H1 (cell line): Measurements from ENCODE around the gene KRTAP24-1. TPM values are rescaled to one million over a fixed set of nuclear protein-coding genes. Genes with fewer than 3 reads are reported as not detected.

ENCODE experiments used
- CTCF ChIA-PET: fragments of 300-600 bp; sonication (Branson Sonifier 250); formaldehyde crosslinking; loops from one replicate; lab custom pipeline; 2021; ENCODE audit not compliant: partially characterized antibody; lab: Charles Lee
- POLR2A ChIA-PET: fragments of 300-600 bp; sonication (Branson Sonifier 250); formaldehyde crosslinking; loops from one replicate; lab custom pipeline; 2021; ENCODE audit warnings: inconsistent platforms; ENCODE audit not compliant: partially characterized antibody; lab: Charles Lee
- DNase-seq, 2 experiments: peaks; one replicate each; pipeline versions ENCODE4 v3.0.0 to v3.0.0-alpha.2; 2010 to 2022; ENCODE audit warnings: low spot score in 2 of 2, low read depth in 1 of 2, mixed read lengths in 1 of 2
- FAIRE-seq: peaks from 2 replicates; lab custom pipeline; 2011; peaks lifted over from hg19 to GRCh38; lab: Jason Lieb, UNC
- H2AFZ ChIP-seq: 2 replicates; pipeline ENCODE4 v1.8.1; 2012; ENCODE audit warnings: low read length, inconsistent platforms
- H2AK5ac ChIP-seq: 2 replicates; pipeline ENCODE4 v1.6.1; 2013; ENCODE audit warnings: low read depth, low read length
- H2BK120ac ChIP-seq: replicated peaks from 2 replicates; pipeline ENCODE3; 2013; ENCODE audit warnings: low read depth, low read length, inconsistent platforms
- H2BK12ac ChIP-seq: 2 replicates; pipeline ENCODE4 v1.6.1; 2013; ENCODE audit warnings: low read depth, low read length
- H2BK15ac ChIP-seq: 2 replicates; pipeline ENCODE4 v1.6.1; 2013; ENCODE audit warnings: low read length
- H2BK20ac ChIP-seq: 2 replicates; pipeline ENCODE4 v1.6.1; 2013; ENCODE audit warnings: low read length
- H2BK5ac ChIP-seq: 2 replicates; pipeline ENCODE4 v1.6.1; 2013; ENCODE audit warnings: low read depth, low read length
- H3K14ac ChIP-seq: 2 replicates; pipeline ENCODE4 v1.6.1; 2013; ENCODE audit warnings: inconsistent platforms; ENCODE audit not compliant: insufficient read length
- H3K18ac ChIP-seq: 2 replicates; pipeline ENCODE4 v1.6.1; 2013; ENCODE audit warnings: low read length; ENCODE audit errors: extremely low read depth
- H3K23ac ChIP-seq: 2 replicates; pipeline ENCODE4 v1.6.1; 2013; ENCODE audit warnings: inconsistent platforms; ENCODE audit not compliant: insufficient read length
- H3K23me2 ChIP-seq: 2 replicates; pipeline ENCODE4 v1.6.1; 2013; ENCODE audit warnings: low read depth, low read length
- H3K27ac ChIP-seq: 2 replicates; pipeline ENCODE4 v1.6.1; 2011; ENCODE audit warnings: low read depth, low read length, inconsistent platforms
- H3K27me3 ChIP-seq, 4 experiments: replicated peaks in 1 of 4; 1 replicate in 1 of 4; 2 replicates in 3 of 4; pipeline versions ENCODE4 v1.6.1 to v1.8.1; 2011 to 2013; ENCODE audit warnings: low read length in 3 of 4, mild to moderate bottlenecking in 3 of 4, inconsistent platforms in 2 of 4, mixed read lengths in 2 of 4, moderate library complexity in 1 of 4; ENCODE audit not compliant: control insufficient read depth in 3 of 4, insufficient read depth in 3 of 4; ENCODE audit errors: extremely low read depth in 1 of 4
- H3K36me3 ChIP-seq, 4 experiments: 2 replicates each; pipeline versions ENCODE4 v1.6.1 to v1.8.1; 2011 to 2013; ENCODE audit warnings: mild to moderate bottlenecking in 4 of 4, low read length in 3 of 4, moderate library complexity in 2 of 4, control low read depth in 1 of 4, inconsistent platforms in 1 of 4; ENCODE audit not compliant: insufficient read depth in 4 of 4, control insufficient read depth in 2 of 4
- H3K4ac ChIP-seq: replicated peaks from 2 replicates; pipeline ENCODE3; 2013; ENCODE audit warnings: low read length, low read depth, mixed read lengths, inconsistent platforms; ENCODE audit not compliant: insufficient read length
- H3K4me1 ChIP-seq, 4 experiments: replicated peaks in 1 of 4; 1 replicate in 1 of 4; 2 replicates in 3 of 4; pipeline versions ENCODE4 v1.6.1 to v1.8.1; 2011 to 2013; ENCODE audit warnings: low read length in 3 of 4, inconsistent platforms in 2 of 4, mixed read lengths in 1 of 4; ENCODE audit not compliant: insufficient read depth in 4 of 4, control insufficient read depth in 3 of 4
- H3K4me2 ChIP-seq, 2 experiments: 2 replicates each; pipeline versions ENCODE4 v1.6.1 to v1.8.1; 2011 to 2013; ENCODE audit warnings: low read depth in 2 of 2, low read length in 2 of 2, control low read depth in 1 of 2, inconsistent platforms in 1 of 2, mild to moderate bottlenecking in 1 of 2; ENCODE audit not compliant: insufficient read depth in 1 of 2
- H3K4me3 ChIP-seq, 4 experiments: fragments of 200-600, 300-600 bp in 1 of 4; sonication (generic), shearing (Covaris generic), sonication (Bioruptor Twin) in 1 of 4; 2 replicates each; pipeline versions ENCODE4 v1.5.1 to v1.8.1; 2011 to 2016; ENCODE audit warnings: low read length in 4 of 4, low read depth in 3 of 4, control low read depth in 2 of 4, inconsistent platforms in 2 of 4, mild to moderate bottlenecking in 2 of 4, mixed read lengths in 1 of 4, moderate library complexity in 1 of 4; ENCODE audit not compliant: insufficient read depth in 2 of 4; ENCODE audit errors: extremely low read depth in 1 of 4
- H3K56ac ChIP-seq: replicated peaks from 2 replicates; pipeline ENCODE3; 2013; ENCODE audit warnings: low read depth, mild to moderate bottlenecking, mixed read lengths, low read length, inconsistent platforms; ENCODE audit not compliant: insufficient read length
- H3K79me1 ChIP-seq: 2 replicates; pipeline ENCODE4 v1.6.1; 2013; ENCODE audit warnings: low read depth, low read length, control low read depth
- H3K79me2 ChIP-seq, 2 experiments: 2 replicates each; pipeline versions ENCODE4 v1.6.1 to v1.8.1; 2012 to 2013; ENCODE audit warnings: low read length in 2 of 2, mild to moderate bottlenecking in 2 of 2, inconsistent platforms in 1 of 2; ENCODE audit not compliant: insufficient read depth in 2 of 2, control insufficient read depth in 1 of 2
- H3K9ac ChIP-seq, 4 experiments: replicated peaks in 1 of 4; 1 replicate in 1 of 4; 2 replicates in 3 of 4; pipeline versions ENCODE4 v1.6.1 to v1.8.1; 2011 to 2013; ENCODE audit warnings: low read depth in 3 of 4, low read length in 3 of 4, control low read depth in 2 of 4, mild to moderate bottlenecking in 2 of 4, moderate library complexity in 2 of 4, inconsistent platforms in 1 of 4; ENCODE audit errors: extremely low read depth in 1 of 4
- H3K9me3 ChIP-seq, 2 experiments: 2 replicates each; pipeline versions ENCODE4 v1.6.1 to v1.8.1; 2012 to 2013; ENCODE audit warnings: mild to moderate bottlenecking in 2 of 2, moderate library complexity in 2 of 2, control low read depth in 1 of 2, inconsistent platforms in 1 of 2, low read depth in 1 of 2, low read length in 1 of 2, mixed read lengths in 1 of 2; ENCODE audit not compliant: insufficient read depth in 2 of 2
- H4K20me1 ChIP-seq, 2 experiments: replicated peaks in 1 of 2; 2 replicates each; pipeline versions ENCODE3 to v1.8.1; 2011 to 2013; ENCODE audit warnings: inconsistent platforms in 2 of 2, low read length in 2 of 2, mild to moderate bottlenecking in 1 of 2; ENCODE audit not compliant: insufficient read depth in 2 of 2, control insufficient read depth in 1 of 2
- H4K5ac ChIP-seq: 2 replicates; pipeline ENCODE4 v1.6.1; 2013; ENCODE audit warnings: low read length, low read depth, mixed read lengths, inconsistent platforms; ENCODE audit not compliant: insufficient read length
- H4K8ac ChIP-seq: 2 replicates; pipeline ENCODE4 v1.8.0; 2013; ENCODE audit warnings: mild to moderate bottlenecking, moderate library complexity, low read length, inconsistent platforms; ENCODE audit not compliant: insufficient read depth; ENCODE audit errors: extremely low read depth
- H4K91ac ChIP-seq: replicated peaks from 2 replicates; pipeline ENCODE3; 2013; ENCODE audit warnings: low read length, mixed read lengths, inconsistent platforms; ENCODE audit not compliant: insufficient read length
- BCL11A ChIP-seq, 2 experiments: IDR thresholded peaks; one replicate each; pipeline ENCODE4 v1.6.1; 2011; ENCODE audit warnings: low read depth in 2 of 2, low read length in 2 of 2, mild to moderate bottlenecking in 2 of 2
- FOSL1 ChIP-seq: IDR thresholded peaks from 2 replicates; pipeline ENCODE4 v1.6.1; 2011; ENCODE audit warnings: mild to moderate bottlenecking, low read depth, low read length, moderate library complexity; ENCODE audit not compliant: insufficient read depth
- WGBS, 2 experiments: shearing (Covaris generic) in 1 of 2; methylation state at CpG; one replicate each; pipeline versions ENCODE4 v1.1.6 to v1.1.7; 2013 to 2015; ENCODE audit warnings: low lambda C conversion rate in 2 of 2, mixed read lengths in 2 of 2, inconsistent platforms in 1 of 2, low coverage in 1 of 2, missing lambda C conversion rate in 1 of 2; ENCODE audit not compliant: insufficient replicate concordance in 2 of 2, insufficient coverage in 1 of 2, insufficient read length in 1 of 2; ENCODE audit errors: extremely low coverage in 1 of 2, missing lambda C conversion rate in 1 of 2; 5-methylcytosine and 5-hydroxymethylcytosine counted together
- polyA plus RNA-seq, 7 experiments: library from polyadenylated mRNA; depleted of rRNA in 3 of 7; stranded (reverse) in 5 of 7; unstranded in 2 of 7; fragments of >200 nt in 5 of 7; fragments of 200-250 nt in 2 of 7; gene quantifications; 1 replicate in 5 of 7; 2 replicates in 1 of 7; 4 replicates in 1 of 7; pipeline versions ENCODE4 v1.2.1 to v1.2.3, GENCODE V29; 2011 to 2013; ENCODE audit warnings: missing spikeins in 2 of 7, mixed read lengths in 2 of 7
- total RNA-seq: library from RNA; stranded (reverse); fragmentation: NEBNext Ultra II Directional; extraction: Animal tissue kit (Norgen Biotek cat#: 25700); gene quantifications from 2 replicates; pipeline ENCODE4 v1.2.1, GENCODE V29; 2021

Gene KRTAP24-1
- total and polyA plus RNA-seq, 2 of the 8 experiments (the other 6 are each of a cell fraction or from before 2014, with no cell fraction given) = not detected

GRCh38 chr21:30233228-30234020 is 49.3 kb downstream of the KRTAP24-1 start:
- Histone ChIP-seq H2AFZ (no peak overlapping the region), H2BK20ac (no peak overlapping the region), H3K4me3 (no peak overlapping the region), H3K27me3 (no peaks in the 10 kb centered on the region), H3K23ac (no peak overlapping the region), H3K27ac (no peak overlapping the region), H3K36me3 (no peaks in the 10 kb centered on the region), H3K4me2 (no peak overlapping the region), H3K14ac (no peak overlapping the region), H2AK5ac (no peak overlapping the region), H2BK12ac (no peak overlapping the region), H2BK5ac (no peak overlapping the region), H3K79me1 (no peaks in the 10 kb centered on the region), H3K79me2 (no peaks in the 10 kb centered on the region), H3K4ac (no peak overlapping the region), H2BK120ac (no peak overlapping the region), H3K18ac (no peak overlapping the region), H4K91ac (no peak overlapping the region), H3K4me1 (no peaks in the 10 kb centered on the region), H4K5ac (no peak overlapping the region), H3K23me2 (no peaks in the 10 kb centered on the region), H2BK15ac (no peak overlapping the region), H3K56ac (no peak overlapping the region), H3K9me3 (no peaks in the 10 kb centered on the region), H4K20me1 (no peaks in the 10 kb centered on the region), H3K9ac (no peak overlapping the region), H4K8ac (no peak overlapping the region)
- ChIA-PET POLR2A (no interaction called here), CTCF (interaction anchor here (1.1 to 2.7 kb wide), 2 partner anchors 11 to 289 kb away, joined by 3 to 13 read pairs; no protein-coding TSS in a partner anchor)
- no peak for FAIRE-seq
- 90% methylated on average over 2 of the region's 2 CpGs; no CpG with 5 or more reads in 1 of the 2 experiments for WGBS, 2 experiments
- no peak for DNase-seq
- TF ChIP-seq BCL11A (IDR thresholded peaks at IDR 0.05; ENCODE audit: low read depth in 2 of 2, low read length in 2 of 2) (no peak), FOSL1 (no peak)
